ENCODE measurements around the gene PARP2. TPM values are rescaled to one million over a fixed set of nuclear protein-coding genes. Genes with fewer than 3 reads are reported as not detected.

The PARP2 gene
- total RNA-seq, 1 donor, result 8.3 TPM

GRCh38 chr14:20391505-20391904, 48.1 kb downstream of the PARP2 start:
- no peak for DNase-seq (ENCODE audit: low read depth in 2 of 3, low spot score in 2 of 3)

- no peak for DNase-seq (ENCODE audit: low read depth in 2 of 3, low spot score in 2 of 3)
Observed at GRCh38 chr14:20397511-20397910, 54.1 kb downstream of the PARP2 start.

GRCh38 chr14:20400589-20400964, 57.1 kb downstream of the PARP2 start:
- DNase-seq (ENCODE audit: low read depth in 2 of 3, low spot score in 2 of 3), result no peak

- no peak for DNase-seq (ENCODE audit: low read depth in 2 of 3, low spot score in 2 of 3)
Observed at GRCh38 chr14:20400965-20401593, 57.6 kb downstream of the PARP2 start.

- no peak for DNase-seq (ENCODE audit: low read depth in 2 of 3, low spot score in 2 of 3)
Observed at GRCh38 chr14:20403521-20403920, 60.1 kb downstream of the PARP2 start.

Small RNAs within 50 kb of the gene (small RNA-seq; reads per million reads assigned to genes)
- gene SNORA79B (1.1 reads per million, percentile 37 among the genes with 10 or more reads in this experiment), gene SNORD126 (55.8 reads per million, percentile 96 among the genes with 10 or more reads in this experiment)

Other genes with a start within 250 kb of the PARP2 start
- gene OR4K17, start 232.9 kb upstream of the PARP2 start, total RNA-seq, result not detected
- gene OR4N5, start 204.8 kb upstream of the PARP2 start, total RNA-seq, result not detected
- gene OR11G2, start 152.7 kb upstream of the PARP2 start, total RNA-seq, result not detected
- gene OR11H6, start 119.9 kb upstream of the PARP2 start, total RNA-seq, result under 0.01 TPM
- gene OR11H7, start 114.7 kb upstream of the PARP2 start, total RNA-seq, result not detected
- under 0.01 TPM for gene OR11H4, start 104.3 kb upstream of the PARP2 start, total RNA-seq
- gene TTC5, start 37.7 kb upstream of the PARP2 start, total RNA-seq, result 24.0 TPM
- gene CCNB1IP1, start 10.4 kb upstream of the PARP2 start, total RNA-seq, result 81.6 TPM
- gene TEP1, start 69.9 kb downstream of the PARP2 start, total RNA-seq, result 27.5 TPM
- 0.27 TPM for gene KLHL33, start 92.5 kb downstream of the PARP2 start, total RNA-seq
- 130 TPM for gene OSGEP, start 111.2 kb downstream of the PARP2 start, total RNA-seq
- gene APEX1, start 111.6 kb downstream of the PARP2 start, total RNA-seq, result 253 TPM
- gene PIP4P1, start 117.8 kb downstream of the PARP2 start, total RNA-seq, result 36.1 TPM
- gene PNP, start 125.8 kb downstream of the PARP2 start, total RNA-seq, result 86.4 TPM
- not detected for gene RNASE10, start 161.9 kb downstream of the PARP2 start, total RNA-seq
- not detected for gene RNASE9, start 217.4 kb downstream of the PARP2 start, total RNA-seq
- not detected for gene RNASE11, start 244.4 kb downstream of the PARP2 start, total RNA-seq
- gene RNASE12, start 247.7 kb downstream of the PARP2 start, total RNA-seq, result not detected